GM12865 (cell line): Measurements from ENCODE around the gene SENP6.

Experiments used
- DNase-seq: peaks from one replicate; pipeline ENCODE4 v3.0.0; 2010; ENCODE audit warnings: low read depth
- H3K4me3 ChIP-seq: 2 replicates; pipeline ENCODE4 v1.5.1; 2011; ENCODE audit warnings: mild to moderate bottlenecking, low read depth, low read length, control low read depth
- TF ChIP-seq, protein P1 (sequence below): IDR thresholded peaks from 2 replicates; pipeline ENCODE4 v1.5.1; 2011; ENCODE audit warnings: low read length, control low read depth, low read depth, inconsistent platforms; ENCODE audit not compliant: insufficient read depth; ENCODE audit errors: missing control alignments

The SENP6 gene, protein sequence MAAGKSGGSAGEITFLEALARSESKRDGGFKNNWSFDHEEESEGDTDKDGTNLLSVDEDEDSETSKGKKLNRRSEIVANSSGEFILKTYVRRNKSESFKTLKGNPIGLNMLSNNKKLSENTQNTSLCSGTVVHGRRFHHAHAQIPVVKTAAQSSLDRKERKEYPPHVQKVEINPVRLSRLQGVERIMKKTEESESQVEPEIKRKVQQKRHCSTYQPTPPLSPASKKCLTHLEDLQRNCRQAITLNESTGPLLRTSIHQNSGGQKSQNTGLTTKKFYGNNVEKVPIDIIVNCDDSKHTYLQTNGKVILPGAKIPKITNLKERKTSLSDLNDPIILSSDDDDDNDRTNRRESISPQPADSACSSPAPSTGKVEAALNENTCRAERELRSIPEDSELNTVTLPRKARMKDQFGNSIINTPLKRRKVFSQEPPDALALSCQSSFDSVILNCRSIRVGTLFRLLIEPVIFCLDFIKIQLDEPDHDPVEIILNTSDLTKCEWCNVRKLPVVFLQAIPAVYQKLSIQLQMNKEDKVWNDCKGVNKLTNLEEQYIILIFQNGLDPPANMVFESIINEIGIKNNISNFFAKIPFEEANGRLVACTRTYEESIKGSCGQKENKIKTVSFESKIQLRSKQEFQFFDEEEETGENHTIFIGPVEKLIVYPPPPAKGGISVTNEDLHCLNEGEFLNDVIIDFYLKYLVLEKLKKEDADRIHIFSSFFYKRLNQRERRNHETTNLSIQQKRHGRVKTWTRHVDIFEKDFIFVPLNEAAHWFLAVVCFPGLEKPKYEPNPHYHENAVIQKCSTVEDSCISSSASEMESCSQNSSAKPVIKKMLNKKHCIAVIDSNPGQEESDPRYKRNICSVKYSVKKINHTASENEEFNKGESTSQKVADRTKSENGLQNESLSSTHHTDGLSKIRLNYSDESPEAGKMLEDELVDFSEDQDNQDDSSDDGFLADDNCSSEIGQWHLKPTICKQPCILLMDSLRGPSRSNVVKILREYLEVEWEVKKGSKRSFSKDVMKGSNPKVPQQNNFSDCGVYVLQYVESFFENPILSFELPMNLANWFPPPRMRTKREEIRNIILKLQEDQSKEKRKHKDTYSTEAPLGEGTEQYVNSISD

DNA sequence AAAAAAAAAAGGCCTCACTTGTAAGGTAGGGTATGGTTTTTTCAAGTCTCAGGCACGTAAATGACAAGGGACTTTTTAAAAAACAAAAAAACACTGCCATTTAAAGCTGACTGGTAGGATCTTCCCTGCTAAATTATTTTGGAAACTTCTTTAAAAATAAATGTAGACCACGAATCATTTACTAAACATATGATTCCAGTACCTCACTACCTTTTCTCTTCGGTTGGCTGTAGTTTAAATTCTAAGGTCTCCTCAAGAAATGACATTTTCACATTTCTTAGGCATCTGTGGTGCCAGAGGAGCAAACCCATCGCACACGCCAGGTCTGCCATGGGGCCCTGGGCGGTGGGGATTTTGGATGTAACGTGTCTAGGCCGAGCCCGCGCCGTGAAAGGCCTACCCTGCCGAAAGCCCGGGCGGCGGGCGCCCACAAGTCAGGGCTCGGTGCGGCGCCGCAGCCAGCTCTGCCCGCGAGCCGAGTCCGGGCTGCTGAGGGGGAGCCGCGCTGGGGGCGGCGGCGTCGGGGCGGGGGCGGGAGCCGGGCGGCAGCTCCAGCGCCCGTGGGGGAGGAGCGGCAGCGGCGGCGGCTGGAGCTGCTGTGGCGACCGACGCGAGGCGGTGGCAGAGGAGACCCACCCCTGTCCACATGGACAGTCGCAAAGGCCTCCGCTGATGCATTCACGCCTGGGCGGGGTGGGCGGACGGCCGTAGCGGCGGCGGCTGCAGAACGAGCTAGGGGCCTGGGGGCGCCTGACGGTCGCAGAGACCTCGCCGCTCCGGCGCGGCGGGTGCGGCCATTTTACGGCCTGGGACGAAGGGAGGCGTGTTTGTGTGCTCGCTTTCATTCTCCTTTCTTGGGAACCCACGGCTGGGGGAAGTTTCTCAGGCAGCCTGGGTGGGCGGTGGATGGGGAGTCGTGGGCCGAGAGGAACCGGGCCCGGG is at the start of gene SENP6:
SENP6 (plus strand) TSS at position 577 of the 942 bp plus-strand sequence. CDS start 645 bp downstream, outside the sequence.
- TF ChIP-seq, protein P1, sequence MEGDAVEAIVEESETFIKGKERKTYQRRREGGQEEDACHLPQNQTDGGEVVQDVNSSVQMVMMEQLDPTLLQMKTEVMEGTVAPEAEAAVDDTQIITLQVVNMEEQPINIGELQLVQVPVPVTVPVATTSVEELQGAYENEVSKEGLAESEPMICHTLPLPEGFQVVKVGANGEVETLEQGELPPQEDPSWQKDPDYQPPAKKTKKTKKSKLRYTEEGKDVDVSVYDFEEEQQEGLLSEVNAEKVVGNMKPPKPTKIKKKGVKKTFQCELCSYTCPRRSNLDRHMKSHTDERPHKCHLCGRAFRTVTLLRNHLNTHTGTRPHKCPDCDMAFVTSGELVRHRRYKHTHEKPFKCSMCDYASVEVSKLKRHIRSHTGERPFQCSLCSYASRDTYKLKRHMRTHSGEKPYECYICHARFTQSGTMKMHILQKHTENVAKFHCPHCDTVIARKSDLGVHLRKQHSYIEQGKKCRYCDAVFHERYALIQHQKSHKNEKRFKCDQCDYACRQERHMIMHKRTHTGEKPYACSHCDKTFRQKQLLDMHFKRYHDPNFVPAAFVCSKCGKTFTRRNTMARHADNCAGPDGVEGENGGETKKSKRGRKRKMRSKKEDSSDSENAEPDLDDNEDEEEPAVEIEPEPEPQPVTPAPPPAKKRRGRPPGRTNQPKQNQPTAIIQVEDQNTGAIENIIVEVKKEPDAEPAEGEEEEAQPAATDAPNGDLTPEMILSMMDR: no peak
- peak within 1 kb of the TSS; percentile 90 for H3K4me3 ChIP-seq
- peak; percentile 87 for DNase-seq

DNA sequence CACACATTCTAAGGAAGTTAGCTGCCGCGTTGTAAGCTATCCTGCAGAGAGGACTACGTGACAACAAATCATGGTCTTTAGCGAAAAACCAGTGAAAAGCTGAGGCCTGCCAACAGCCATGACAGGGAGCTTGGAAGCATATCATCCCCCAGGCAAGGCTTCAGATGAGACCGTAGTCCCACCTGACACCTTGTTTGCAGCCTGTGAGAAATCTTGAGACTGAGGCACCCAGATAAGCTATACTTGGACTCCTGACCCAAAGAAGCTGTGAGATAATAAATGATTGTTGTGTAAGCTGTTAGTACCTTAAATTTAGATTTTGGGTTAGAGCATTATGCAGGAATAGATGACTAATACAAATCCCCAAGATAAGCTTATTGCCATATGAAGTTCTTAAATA is 45.4 kb upstream of the SENP6 start:
- no peak overlapping the region for H3K4me3 ChIP-seq
- no peak for DNase-seq
- TF ChIP-seq, protein P1: no peak

DNA sequence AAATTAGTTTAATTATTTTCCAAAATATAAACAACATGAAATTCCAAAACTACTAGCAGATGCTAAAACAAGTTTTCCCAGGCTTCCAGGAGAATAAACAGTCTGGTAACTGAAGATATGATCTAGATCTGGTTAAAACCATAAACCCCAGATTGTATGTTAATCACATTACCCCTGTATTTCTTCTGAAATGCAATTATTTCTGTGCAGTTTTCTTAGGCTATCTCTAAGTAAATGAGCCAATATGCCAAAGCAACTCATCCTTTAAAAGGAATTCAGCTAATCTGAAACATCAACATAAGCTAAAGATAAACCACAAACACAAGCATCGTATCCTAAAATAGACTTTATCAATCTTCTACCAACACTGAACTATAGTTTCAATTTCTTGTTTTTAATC is 44.6 kb upstream of the SENP6 start:
- no peak for DNase-seq
- TF ChIP-seq, protein P1: no peak
- no peak overlapping the region for H3K4me3 ChIP-seq

- peak; percentile 64 for DNase-seq
- TF ChIP-seq, protein P1: peak; percentile 59
- no peak overlapping the region for H3K4me3 ChIP-seq
Measured at GRCh38 chr6:75563032-75563431, 38.6 kb upstream of the SENP6 start.

- DNase-seq: no peak
- H3K4me3 ChIP-seq: no peak overlapping the region
- TF ChIP-seq, protein P1: no peak
Measured at GRCh38 chr6:75566137-75566767, 35.4 kb upstream of the SENP6 start.

DNA sequence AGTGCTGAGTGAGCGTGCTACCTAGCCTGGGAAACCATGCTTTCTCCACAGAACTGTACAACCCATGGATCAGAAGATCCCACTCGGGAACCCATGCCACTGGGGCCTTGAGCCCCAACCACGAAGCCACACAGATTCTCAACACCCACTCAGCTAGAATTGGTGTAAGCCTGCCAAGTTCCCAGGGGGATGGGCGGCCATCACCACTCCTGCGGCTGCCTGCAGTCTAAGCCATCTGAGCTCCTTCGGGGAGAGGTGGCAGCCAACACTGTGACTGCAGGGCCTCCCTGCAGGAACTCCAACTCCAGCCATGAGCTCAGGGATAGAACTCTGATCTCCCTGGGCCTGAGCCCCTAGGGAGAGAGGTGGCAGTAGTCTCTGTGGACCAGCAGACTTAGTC is 33.6 kb upstream of the SENP6 start:
- H3K4me3 ChIP-seq: no peak overlapping the region
- TF ChIP-seq, protein P1: no peak
- no peak for DNase-seq
